ENCODE data around the gene ITIH5.

Gene ITIH5

DNA sequence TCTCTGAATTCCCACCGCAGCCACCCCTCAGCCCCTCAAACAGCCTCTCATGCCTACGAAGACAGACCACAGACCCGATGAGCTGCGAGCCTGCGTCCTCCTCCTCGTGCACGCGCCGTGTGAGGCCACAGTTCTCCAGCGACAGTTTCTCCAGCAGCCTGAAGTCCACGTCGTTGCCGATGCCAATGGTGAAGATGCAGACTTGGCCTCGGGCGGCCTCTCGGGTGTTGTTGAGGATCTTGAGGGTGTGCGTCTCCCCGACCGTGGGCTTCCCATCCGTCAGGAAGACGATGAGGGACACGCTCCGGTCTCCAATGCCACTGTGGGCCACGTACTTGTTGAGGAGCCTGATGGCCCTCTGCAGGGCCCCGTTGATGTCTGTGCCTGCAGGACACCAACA, 87.1 kb downstream of the ITIH5 start:
- no peak for DNase-seq

DNA sequence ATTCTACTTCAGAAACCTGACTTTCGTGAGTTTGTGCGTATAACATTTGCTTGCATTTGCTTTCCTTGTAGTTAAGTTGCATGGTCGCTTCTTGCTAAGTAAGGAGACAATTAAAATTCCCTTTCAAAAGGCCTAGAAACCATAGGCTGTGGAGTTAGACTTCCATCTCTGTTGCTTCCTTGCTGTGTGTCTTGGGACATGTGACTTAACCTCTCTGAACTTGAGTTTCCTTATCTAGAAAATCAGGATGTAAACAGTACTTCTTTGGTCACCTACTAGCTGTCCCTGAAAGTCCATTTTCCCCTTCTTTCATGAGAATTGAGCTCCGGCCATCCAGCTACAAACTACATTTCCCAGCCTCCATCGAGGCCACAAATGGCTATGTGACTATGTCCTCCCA, 89.2 kb downstream of the ITIH5 start:
- no peak for DNase-seq

DNA sequence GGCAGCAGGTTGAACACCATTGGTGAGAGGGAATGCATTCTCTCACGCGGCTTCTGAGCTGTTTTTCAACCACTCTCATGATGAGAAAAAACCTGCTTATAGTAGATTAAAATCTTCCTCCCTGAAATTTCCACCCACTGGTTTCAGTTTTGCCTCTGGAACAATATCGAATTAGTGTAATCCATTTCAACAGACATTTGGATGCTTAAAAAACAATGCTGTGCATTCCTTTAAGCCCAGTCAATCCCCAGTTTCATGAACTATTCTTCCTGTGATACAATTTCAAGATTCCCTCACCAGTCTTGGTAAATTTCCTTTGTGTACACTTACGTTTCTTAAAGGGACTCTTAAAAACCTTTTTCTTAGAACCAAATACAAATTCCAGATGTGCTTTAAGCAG, 89.6 kb downstream of the ITIH5 start:
- no peak for DNase-seq

DNA sequence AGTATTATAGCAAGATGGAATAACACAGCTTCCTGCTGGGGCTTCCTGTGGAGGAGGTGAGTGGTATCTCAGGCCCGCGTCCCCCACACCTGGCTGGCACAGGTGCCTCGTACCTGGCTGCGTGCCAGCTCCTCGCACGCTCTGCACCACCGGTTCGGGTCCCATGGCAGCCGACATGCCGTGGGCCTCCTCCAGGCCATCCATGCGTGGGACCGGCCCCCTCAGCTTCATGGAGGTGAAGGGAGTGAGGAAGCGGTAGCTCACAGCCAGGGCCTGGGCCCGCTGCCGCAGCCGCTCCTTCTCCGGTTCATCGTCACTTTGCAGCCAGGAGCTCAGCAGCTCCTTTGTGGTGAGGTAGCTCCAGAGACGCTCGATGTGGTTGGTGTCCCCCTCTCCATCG, 90.4 kb downstream of the ITIH5 start:
- no peak for DNase-seq

DNA sequence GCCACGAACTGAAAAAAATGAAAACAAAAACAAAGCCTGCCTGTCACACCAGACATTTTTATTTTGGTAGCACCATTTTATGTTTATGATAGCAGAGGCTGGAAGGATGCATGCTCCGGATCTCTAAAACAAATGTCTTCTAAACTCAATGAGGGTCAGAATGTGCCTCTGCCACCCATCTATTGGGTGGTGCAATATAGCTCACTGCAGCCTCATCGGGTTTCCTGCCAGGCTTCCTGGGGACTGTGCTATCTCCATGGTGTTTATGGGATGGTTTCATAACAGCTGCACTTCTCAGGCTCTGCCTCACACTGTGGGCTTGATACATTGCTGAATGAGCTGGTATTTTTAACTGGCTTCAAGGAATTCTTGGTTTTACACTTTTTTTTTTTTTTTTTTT, 94.4 kb downstream of the ITIH5 start:
- DNase-seq: no peak

DNA sequence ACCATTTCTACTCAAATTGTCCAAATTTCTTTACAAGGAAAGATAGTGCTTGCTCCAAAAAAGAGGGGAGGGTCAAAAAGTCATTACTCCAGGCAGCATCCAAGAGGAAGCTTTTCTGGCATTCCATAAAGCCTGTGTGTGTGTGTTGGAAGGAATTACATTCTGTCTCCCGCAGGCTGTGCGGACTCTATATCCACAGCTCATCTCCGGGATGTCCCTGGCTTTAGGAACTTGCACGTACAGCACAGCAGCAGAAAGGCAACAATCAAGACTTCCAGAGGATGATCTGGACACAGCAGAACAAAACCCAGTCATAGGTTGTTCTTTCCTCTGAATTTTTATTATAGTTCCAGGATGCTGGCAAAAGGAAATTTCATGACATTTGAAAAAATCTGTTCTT, 94.8 kb downstream of the ITIH5 start:
- no peak for DNase-seq

DNA sequence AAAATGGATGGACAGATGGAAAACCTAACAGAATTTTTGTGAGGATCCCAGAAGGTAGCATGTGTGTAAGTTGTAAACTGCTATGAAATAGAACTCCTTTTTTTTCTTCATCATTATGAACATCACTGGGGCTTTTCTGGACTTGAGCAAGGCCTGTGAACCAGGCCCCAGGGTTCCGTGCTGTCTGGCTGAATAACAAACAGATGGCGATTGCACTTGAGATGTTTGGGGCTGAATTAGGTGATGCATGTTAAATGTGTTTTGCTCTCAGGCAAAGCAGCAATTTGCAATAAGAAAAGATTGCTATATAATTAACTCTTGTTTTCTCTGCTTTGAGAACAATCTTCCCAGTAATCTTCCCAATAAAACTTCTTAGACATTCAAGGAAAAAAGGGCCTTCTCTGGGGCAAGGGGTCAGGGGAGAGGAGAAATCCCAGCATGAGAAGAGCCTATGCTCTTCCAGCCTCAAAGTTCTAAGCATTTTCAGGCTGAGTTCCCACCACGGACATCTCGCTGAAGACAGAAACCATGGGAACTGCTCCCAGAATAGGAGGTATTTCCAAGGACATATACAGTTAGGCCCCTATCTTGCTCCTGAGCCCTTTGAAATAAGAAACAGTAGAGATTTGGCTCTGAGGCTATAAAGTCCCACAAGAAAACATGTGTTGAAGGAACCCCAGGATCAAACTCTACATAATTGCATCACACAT, 98.7 kb downstream of the ITIH5 start:
- no peak for DNase-seq

DNA sequence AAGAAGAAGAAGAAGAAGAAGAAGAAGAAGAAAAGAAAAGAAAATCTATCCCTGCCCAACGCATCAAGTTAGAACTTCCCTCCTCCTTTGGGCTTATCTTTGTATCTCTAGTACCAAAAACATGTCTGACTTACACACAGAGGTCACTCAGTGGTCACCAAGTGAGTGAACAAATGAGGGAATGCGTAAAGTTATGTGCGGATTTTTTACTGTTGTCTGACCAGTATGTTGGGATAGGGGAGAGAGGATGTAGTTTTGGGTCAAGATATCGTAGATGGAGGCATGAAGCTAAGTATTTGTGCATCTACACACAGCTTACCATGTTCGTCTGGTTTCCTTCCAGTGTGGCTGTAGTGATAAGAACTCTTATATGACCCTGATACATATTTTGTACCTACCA, 99.9 kb downstream of the ITIH5 start:
- no peak for DNase-seq

DNA sequence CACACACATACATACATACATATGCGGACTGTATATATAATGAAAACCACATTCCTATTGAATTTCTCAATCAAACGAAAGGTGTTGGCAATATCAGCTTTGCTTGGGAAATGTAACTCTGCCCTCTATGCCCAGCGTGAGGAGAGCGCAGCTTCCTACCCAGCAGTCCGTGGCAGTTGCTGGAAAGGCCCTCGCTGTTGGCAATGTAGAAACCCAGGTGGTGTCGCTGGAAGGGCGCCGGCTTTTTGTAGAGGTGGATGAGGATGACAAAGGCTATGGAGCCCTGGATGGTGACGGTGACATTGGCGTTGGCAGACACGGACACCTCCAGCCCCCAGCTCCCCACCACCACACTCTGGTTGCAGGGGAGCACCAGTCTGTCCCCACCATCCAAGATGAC, 100.9 kb downstream of the ITIH5 start:
- DNase-seq: no peak

DNA sequence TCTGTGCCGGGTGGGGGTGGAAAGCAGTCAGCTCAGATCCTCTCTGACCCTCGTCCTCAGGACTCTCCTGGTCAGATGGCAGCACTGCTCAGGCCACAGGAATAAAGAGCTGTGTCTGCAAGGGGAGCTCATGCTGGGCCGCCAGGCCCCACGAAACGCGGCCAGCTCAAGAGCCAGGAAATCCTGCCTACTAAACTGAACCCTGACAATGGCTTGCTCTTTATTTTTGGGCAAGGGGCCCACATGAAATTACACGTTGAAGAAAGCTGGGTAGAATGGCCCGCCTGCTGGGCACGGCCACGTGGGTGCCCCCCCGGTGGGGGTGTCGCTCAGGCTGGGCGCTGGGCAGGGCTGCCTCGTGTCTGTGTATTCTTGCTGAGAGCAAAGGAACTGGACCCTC, 103.0 kb downstream of the ITIH5 start:
- no peak for DNase-seq

DNA sequence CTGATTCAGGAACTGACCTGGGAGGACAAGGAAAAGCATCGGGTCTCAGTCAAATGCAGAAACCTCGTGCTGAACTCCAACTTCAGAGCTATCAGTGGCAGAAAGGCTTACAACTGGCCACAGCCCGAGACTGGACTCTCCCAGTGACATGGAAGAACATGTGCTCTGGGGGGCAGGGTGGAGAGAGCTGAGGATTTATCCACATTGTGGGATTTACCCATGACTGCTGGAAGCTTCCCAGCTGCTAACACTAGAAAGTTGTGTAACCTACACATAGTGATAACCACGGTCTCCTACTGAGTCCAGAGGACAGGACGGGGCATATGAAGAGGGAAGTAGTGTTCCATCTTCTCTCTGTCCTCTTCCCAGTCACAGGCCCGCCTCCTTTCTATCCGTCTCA, 103.4 kb downstream of the ITIH5 start:
- DNase-seq: no peak

DNA sequence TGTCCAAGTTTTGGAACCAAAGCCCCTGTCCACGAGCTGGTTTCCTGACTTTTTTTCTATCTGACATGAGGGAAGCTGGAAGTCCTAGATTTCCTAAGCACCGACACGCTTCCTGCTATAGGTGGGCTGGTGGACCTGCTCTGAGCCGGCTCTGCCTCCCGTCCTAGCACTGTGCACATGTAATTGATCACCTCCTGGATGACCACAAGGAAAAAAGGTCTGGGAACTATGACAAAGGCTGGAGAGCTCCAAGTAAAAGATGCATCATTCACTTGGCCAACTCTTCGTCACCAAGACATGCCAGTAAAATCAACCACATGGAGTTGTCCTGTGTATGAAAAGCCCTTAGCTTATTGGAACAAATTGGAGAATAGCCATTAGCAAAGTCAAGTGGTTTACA, 104.8 kb downstream of the ITIH5 start:
- DNase-seq: no peak

DNA sequence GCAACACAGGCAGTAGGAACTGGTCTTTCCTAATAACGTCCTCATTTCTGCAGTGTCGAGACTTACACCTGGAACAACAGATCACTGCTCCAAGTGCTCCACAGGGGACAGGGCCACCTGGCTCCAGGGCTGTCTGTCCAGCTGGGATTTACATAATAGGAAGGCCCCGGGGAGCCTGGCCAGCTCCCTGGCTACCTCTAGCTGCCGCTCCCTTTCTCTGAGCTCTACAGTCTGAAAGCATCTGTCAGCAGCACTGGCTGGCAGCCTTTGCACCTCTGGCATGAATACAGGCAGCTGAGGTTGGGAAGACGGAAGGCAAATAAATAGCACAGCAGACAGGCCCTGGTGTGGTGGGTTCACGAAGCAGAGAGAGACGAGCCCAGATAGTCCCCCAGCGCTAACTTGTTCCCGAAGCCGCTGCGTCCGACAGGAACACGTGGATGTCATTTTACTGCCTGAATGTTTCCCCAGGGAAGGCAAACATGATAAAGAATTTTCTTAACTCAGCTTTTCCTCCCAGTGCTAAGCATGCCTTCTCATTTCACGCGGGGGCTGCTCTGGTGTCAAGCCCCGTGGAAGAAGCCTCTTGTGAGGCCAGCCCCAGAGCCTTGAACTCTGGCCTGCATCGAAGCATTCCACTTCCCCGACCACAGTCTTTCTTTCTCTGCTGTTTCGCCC, 105.4 kb downstream of the ITIH5 start:
- DNase-seq: no peak

DNA sequence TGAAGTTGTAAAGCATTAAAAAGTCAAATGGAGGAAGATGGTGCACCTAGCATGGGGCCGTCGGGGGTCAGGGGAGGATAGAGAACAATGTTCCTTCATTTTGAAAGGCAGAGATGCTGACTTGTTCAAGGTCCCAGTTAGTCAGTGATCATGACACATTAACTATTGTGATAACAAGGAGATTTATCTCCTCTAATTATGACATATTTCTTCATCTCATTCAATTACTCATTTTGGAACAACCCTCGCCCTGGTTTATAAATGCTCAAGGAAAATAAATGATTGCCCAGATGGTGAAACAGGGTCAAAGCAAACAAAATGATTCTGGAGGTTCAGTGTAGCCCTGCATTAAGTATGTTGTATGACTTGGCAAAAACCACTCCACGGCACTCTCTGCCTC, 106.2 kb downstream of the ITIH5 start:
- DNase-seq: no peak

DNA sequence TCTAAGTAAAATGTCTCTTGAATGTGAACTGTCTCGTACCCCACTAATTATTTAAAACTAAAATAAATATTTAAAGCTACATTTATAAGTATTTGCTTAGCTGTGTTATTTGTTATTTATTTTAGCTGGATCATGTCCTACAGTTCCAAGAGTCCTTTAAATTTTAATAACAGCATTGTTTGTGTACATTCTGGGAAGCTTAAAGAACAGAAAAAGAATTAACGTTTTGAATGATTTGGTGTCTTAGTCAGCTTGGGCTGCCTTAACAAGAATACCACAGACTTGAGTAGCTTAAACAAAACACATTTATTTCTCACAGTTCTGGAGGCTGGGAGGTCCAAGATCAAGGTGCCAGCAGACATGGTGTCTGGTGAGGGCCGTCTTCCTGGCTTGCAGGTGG, 107.4 kb downstream of the ITIH5 start:
- no peak for DNase-seq

DNA sequence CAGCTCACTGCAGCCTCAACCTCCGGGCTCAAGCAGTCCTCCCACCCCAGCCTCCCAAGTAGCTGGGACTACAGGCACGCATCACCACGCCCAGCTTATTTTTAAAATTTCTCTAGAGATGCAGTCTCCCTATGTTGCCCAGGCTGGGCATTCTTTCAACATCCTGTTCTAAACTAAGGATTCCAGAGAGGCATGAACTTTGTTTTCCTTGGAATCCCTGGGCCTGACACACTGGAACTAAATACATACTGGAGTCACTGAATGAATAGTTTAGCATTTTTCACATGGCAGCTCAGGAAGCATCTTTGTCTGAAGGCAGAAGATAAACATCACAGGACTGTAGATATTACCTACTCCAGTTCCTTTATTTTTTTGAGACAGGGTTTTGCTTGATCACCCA, 108.7 kb downstream of the ITIH5 start:
- DNase-seq: no peak

DNA sequence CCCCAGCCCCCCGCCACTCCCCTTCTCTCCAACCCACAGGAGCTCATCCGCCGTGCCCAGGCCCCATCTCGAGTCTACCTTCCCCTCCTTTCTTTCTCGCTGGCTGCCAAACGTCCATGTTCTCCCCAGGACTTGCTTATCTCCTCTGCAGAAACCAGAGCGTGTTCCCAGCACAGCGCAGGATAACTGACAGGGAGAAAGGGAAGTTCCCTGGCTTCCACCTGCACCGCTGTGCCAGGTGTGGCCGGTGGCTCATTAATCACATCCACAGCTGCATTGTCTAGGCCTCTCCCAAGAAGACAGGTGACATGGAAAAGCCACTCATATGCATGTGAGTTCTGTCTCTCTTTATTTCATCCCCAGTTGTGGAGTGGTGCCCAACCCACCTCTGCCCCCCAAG, 113.2 kb downstream of the ITIH5 start:
- no peak for DNase-seq

DNA sequence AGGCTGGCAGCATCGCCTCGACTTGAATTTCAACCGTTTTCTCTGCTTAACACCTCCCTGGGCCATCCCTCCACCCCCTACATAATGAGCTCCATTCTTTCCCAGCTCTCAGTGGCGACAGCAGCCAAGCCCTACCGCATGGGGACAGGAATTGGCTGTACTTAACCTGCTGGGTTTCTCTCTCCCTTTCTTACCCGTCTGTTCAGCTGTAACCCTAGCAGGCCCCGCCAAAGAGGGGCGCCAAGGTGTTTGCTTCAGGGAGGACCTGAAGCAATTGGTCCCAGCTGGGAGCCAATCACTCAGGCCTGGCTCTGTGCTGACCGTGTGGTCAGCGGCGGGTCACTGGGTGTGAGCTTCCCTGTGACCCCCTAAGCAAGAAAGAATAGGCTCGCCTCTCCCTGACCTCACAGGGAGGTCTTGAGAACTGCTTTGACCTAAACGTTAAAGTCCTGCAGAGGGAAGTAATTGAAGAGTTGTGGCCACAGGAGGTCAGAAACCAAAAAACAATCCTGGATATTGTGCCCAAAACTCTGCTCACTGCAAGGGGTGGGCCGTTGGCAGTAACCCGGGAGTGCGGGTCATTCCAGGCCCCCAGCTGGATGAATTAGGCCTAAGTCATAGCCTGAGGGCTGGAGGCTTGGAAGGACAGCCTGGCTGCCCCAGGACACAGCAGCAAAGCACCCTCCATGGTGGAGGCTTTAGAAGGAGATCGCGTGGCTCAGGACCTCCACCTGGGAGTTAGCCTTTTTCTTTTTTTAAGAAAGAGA, 114.6 kb downstream of the ITIH5 start:
- DNase-seq: no peak

DNA sequence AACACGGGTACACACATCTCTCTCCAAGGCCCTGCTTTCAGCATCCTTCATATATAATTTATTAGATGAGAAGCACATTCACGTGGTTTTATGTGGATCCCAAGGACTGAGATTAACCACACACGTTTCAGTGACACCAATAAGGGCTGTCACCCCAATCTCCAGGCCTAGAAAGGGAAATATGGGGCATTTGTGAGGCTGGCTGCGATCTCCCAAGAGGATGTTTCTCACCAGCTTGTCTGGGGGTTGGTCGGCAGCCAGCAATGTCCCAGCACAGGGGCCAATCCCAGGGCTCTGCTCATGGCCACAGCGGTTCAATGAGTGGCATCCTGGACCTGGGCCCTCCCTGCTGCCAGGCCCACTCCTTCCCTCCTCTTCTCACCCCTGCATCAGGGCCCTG, 115.5 kb downstream of the ITIH5 start:
- no peak for DNase-seq

DNA sequence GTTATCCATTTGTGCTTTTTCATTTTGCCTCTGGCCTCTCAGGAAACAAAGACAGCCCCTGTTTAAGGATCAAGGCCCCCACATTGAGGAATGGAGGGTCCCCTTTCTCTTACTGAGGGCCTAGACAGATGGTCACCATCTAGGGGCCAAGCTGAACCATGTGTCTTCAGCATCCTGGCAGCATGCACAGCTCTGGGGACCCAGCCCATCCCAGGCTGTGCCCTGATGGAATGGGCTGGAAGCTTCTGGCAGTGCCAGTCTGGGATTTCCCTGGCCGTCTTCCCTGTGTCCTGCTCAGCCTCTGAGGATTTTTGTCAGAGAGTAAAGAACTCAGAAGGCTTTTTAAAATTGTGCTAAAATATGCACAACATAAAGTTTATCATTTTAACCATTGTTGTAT, 116.8 kb downstream of the ITIH5 start:
- no peak for DNase-seq

DNA sequence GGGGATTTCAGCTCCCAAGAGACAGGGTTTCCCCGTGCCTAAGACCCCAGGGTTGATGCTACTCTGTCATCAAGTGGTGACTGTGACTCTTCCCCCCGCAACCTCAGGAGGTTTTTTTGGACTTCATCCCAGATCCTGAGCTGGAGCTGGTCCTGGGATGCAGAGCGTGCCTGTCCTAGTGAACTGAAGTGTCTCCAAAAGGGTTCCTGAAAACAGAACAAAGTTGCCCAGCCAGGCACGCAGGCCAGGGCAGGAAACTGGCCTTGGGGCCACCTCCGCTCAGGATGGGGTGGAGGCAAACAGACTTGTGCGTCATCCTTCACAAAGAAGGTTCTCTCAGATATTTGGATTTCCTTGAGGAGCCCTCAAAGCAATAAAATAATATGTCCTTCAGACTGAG, 118.9 kb downstream of the ITIH5 start:
- no peak for DNase-seq

DNA sequence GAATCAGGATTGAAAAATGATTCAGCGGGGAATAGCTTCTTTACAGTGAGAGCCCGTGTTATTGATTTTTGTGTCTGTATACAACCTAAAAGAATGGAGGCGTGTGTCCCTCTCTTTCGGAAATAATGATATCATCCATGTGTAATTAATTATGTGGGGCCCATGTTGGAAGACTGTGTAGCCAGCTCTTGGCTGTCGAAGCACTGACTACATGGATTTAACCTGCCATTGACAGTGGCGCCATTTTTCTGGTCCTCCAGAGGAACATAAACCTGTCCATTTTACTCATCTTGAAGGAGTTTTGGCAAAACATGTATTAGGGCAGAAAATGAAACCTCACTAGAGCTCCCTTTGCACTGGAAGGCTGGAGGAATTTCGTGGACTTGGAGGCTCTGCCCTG, 119.6 kb downstream of the ITIH5 start:
- DNase-seq: no peak

DNA sequence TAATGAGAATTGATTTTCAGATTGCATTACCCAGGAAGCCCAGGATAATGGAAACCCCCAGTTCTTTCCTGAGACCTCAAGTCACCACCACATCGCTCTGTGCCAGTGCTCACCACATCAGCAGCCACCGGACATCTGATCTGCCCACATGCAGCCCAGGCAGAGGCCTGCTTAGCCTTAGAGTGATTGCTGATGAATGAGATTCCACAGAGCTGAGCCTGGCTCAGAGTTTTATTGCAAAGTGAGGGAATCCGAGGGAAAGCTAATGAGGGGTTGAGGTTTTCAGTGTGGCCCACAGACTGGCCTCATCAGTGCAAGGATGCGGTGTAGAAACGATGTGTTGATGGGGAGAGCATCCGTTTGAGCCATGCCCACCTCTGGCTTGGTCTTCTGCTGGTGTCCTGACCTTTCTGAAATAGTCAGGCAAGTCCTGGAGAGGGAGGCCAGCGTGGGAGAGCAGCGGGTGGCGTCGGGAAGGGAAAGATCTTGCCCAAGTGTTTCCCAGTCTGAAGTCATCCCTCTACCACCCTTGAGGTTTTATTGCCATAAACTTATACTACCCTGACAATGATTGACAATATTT, 120.3 kb downstream of the ITIH5 start:
- DNase-seq: no peak

DNA sequence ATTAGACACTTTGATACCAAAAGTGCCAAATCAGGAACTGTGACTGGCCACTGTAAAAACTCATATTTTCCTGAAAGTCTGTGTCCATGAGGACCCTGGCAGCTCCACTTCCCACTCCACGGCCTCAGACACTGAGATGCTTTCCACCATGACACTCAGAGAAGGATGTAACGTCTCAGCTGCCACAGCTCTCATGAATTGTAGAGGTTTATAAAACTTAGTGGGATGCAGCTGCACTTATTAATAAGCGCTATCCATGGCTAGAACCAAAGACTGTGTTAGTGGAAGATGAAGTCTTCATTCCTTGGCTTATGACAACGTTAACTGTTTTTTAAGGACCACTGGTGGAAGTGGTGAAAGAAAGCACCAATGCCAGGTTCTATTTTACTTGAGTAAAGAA, 121.0 kb downstream of the ITIH5 start:
- DNase-seq: no peak
